GM21526 (cell line): Measurements from ENCODE around the gene ESAM.

Experiments
- ATAC-seq: cut with Tn5 transposase; IDR thresholded peaks from one replicate; pipeline ENCODE4 v1.9.1; 2021; ENCODE audit warnings: moderate library complexity; ENCODE audit not compliant: unreplicated experiment, low FRiP score

The ESAM gene

DNA sequence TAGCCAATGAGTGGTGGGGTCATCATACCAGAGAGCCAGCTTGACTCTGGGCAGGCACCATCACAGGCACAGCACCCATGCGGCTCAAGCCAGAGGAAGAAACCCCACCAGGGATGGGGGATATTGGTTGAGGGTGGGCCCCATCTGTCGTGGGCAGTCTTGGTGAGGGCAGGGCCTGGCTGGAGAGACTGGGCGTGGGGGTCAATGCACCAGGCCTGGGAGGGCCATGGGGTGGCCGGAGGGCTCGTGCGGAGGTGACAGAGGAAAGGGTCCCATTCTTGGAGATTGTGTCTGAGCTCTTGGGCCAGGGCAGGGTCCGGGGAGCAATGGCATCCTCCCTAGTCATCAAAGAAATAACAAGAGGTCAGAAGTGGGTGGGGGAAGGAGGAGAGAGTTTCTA is 8.5 kb downstream of the ESAM start:
- no peak for ATAC-seq

DNA sequence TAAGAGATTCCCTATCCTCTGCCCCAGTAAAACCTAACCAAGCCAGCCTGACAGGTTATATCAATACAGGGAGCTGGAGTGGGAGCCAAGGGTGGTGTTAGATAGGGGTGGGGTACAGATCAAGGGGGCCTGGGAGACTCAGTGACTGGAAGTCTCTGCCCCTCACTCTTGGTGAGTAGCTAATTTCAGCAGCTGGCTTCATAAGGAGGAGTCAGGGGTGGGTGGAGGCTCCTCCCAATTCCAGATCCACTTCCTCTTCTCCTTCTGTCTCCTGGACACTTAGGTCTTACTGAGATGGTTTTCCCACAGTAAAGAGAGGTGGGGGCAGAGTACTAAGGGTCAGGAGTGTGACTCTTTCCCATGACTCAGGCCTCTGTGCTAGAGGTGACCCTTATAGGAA is 8.9 kb downstream of the ESAM start:
- no peak for ATAC-seq

GRCh38 chr11:124752471-124753102 is 9.5 kb downstream of the ESAM start:
- no peak for ATAC-seq

GRCh38 chr11:124751741-124752470 is 10.2 kb downstream of the ESAM start, which contains the start of gene VSIG2:
VSIG2 (minus strand) TSS chr11:124752255; CDS start chr11:124752137, 118 bp downstream.
- ATAC-seq = no peak

DNA sequence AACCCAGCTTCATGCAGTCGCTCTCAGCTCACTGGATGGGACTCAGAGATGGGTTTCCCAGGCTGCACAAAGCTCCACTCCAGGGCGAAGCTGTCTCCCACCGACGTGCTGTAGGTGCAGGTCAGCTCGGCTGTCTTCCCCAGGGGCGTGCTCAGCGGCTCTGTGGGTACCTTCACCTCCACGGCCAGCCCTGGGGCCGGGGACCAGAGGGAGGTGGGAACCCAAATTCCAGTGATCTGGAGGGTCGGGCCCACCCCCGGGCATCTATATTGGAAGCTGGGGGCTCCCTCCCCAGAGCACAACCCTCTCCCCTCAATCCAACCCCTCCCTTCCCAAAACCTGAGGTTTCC is 10.7 kb downstream of the ESAM start:
- ATAC-seq = no peak

GRCh38 chr11:124749912-124750311 is 12.2 kb downstream of the ESAM start:
- ATAC-seq = no peak

DNA sequence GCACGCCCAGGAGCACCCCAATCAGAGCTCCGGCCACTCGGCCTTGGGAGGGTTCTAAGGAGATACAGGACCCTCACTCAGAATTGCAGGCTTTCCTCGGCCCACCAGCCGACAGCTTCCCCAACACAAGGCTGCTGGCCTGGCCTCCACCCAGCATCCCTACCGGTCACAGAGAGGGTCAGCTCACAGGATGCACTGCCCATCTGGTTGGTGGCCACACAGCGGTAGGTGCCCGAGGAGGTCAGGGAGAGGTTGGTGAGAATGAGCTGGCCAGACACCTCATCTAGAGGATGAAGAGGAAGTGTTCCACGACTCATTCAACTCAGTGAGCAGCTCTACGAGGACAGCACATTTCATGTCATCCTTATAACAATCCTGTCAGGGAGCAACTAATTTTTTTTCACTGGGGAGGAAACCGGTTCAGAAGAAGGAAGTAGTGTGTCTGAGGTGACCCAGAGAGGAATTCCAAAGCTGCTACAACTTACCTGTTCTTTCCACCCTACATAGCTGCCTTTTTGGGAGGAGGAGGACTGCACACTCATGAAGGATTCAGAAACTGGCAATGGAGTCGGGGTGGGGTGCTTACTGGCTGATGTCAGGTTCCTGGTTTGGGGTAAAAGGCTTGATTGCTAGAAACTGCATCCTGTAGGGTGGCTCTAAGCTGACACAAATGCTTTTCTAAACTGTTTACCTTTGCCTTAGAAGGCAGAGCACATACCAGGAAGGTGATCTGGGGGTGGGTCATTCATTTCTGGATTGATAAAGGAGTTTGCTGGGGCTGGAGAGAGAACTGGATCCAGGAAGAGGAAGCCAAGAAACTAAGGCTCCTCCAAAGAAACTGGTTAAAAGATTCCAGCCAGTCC is 13.4 kb downstream of the ESAM start:
- ATAC-seq = no peak

DNA sequence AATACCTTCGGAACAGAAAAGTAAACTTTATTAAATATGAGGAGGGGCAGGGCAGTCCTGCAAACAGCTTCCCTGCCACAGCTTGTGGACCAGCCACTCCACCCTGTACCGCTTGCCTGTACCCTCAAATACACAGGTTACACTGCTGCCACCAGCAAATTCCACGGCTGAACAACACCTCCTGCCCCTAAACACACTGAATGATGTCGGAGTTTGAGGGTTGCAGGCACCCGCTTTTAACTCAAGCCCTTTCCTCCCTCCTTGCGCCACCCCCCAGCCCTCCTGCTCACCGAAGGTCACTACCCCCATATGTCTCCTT is 14.0 kb downstream of the ESAM start:
- ATAC-seq = no peak

- ATAC-seq = no peak
Measured at GRCh38 chr11:124747406-124748099, 14.5 kb downstream of the ESAM start.

DNA sequence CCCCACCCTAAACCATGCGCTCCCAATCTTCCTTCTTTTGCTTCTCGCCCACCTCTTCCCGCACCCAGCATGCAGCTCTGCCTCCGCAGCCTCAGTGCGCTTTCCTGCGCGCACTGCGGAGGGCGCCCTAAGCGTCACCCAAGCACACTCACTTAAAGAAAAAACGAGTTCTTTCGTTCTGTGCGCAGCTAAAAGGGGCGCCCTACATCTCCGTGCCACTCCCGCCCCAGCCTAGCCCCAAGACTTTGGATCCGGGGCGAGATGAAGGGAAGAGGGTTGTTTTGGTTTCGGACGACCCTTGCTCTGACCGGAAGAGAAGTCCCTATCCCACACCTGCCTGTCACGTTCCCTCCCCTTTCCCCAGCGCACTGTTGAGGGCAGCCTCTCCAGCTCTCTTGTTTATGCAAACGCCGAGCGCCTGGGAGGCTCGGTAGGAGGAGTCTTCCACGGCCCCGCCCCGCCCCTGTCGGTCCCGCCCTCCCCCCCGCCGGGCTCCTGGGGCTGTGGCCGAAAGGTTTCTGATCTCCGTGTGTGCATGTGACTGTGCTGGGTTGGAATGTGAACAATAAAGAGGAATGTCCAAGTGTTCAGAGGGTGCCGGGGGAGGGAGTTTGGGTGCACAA is 15.4 kb downstream of the ESAM start:
- ATAC-seq = peak; percentile 95

- ATAC-seq = peak; percentile 14
Measured at GRCh38 chr11:124745835-124746620, 16.1 kb downstream of the ESAM start.

DNA sequence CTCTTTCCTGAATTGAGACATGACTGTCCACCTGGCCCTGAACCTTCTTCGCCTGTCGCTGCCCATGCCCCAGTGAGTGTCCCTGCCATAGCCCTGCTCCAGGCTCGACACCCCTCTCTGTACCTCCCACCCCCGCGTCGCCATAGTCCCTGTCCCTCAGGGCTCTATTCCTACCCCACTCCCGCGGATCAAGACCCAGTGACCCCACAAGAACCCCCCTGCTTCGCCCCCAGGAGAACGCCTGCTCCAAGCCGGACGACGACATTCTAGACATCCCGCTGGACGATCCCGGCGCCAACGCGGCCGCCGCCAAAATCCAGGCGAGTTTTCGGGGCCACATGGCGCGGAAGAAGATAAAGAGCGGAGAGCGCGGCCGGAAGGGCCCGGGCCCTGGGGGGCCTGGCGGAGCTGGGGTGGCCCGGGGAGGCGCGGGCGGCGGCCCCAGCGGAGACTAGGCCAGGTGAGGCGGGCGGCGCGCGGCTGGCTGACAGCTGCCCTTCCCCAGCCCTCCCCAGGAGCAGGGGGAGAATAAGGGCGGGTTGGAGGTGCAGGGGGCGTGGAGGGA is 16.7 kb downstream of the ESAM start:
- ATAC-seq = no peak

- ATAC-seq = no peak
Measured at GRCh38 chr11:124743050-124743449, 19.0 kb downstream of the ESAM start.

DNA sequence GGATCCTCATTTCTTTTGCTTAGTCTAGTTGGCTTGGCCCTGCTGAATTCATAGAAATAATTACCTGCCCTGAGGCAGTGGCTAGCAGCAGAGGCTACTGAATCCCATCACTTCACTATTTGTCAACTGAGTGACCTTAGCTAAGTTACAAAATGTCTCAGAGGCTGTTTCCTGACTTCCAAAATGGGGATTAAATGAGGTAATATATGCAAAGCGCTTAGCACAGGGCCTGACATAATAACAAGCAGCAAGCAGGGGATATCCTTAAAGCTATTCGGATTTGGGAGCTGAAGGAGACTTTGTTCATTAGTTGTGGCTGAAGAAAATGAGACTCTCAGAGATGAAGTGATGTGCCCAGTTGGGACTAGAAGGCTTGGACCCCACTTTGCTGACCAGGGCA is 19.5 kb downstream of the ESAM start:
- ATAC-seq = no peak

DNA sequence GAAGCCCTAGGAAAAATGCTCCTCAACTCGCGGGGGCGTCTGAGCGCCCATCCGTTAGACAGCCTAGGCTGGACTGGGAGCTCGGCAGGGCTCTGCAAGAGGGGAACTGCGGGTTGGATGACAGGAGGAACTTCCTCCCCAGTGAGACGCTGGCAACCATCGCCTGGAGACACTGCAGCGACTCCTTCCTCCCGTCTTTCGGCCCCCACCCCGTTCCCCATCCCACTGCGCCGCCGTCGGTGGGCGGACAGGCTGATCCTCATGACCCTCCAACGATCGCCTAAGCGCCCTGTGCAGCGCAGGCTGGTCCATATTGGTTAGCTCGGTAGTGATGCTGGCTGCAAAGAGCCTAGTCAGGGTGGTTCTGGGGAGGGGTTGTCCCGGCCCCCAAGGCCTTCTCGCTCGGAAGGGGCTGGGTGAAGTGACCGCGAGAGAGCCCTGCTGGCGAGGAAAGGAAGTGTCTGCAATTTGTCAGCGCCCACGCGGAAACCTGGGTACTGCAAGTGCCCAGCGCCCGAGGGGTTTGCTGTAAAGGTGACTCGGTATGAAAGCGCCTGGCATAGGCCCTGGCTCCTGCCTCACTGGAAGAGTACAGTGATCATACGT is 21.7 kb downstream of the ESAM start:
- ATAC-seq = peak; percentile 35

DNA sequence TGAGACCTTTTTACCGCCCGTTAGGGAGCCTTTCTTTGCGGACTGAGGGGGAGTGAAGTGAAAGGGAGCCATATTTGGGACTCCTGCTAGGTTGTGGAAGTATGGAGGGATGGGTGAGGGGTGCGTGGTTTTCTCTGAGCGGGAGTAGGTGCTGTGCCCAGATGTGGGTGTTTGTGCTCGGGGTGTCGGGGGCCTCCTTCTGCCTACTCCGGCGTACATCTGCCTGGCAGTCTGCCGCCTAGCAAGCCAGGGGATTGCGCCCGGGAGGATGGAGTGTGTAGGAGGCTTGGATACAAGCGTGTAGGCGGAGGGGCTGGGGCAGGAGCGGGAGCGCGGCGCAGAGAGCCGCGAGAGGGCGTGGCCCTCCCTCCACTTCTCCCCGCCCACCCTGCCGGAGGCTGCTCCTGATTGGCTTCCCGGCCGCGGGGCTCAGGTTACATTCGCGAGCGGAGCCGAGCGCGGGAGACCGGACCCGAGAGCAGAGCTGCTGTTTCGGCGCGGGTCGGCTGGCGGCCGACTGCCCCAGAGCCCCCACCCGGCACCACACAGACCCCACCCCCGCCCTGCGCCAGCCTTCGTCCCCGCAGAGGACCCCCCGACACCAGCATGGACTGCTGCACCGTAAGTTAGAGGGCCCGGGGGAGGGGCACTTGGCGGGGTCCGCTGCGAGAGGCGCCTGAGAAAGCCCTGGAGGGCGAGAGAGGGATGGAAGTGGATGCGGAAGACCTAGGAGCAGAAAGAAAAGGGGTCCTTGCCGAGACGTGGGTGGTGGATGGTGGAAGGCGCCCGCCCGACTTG is 22.4 kb downstream of the ESAM start, which contains the start of gene NRGN:
Gene NRGN (plus strand): TSS at position 464 of the 798 bp plus-strand sequence. CDS start 143 bp downstream, at position 607.
- peak; percentile 99 for ATAC-seq

DNA sequence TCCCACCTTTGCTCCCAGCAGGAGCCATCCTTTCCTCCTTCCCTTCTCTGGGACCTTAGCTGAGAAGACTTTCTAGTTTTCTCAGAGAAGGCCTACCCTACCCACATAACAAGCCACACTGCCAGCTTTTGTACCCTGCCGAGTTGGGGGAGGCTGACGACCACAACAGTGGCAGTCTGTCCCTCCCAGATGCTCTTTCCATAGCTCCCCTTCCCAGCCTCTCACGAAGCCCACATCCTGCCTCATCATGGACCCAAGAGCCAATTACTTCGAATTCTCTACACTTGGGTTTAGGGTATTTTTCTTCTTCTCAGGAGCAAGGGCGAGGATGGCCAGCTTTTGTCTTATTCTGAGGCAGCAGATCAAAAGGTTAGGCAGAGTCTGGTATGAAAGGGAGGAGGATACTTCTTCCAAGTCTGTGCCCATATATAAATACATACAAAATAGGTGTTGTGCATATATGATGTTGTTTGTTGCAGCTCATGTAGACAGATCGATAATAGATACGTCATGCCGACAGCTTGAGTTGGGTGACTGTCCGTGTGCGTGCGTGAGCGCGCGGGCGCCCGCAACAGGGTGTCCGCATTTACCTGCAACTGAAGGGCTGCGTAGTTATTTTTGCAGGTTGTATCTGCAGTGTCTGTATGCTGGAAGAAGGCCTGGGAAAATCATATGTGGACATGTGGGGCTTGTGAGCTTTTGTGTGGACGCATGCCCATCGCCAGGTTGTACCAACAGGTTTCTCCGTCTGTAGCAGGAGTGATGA is 23.2 kb downstream of the ESAM start:
- ATAC-seq = no peak
